DOHH2 (cell line): ENCODE data around the gene PP2D1.
A peak's percentile ranks its signal among the peaks of the same experiment; 100 is the strongest.
"Not testable (repeated sequence)": the region's sequence is repeated elsewhere in the genome, so short reads cannot be mapped to it uniquely, and the experiment has no call there.

Source experiments
- H3F3A ChIP-seq: fragments of 200-600 bp; sonication (generic), shearing (Covaris generic); 2 replicates; pipeline ENCODE4 v1.6.0; 2016; ENCODE audit warnings: antibody characterized with exemption, mild to moderate bottlenecking; ENCODE audit not compliant: control insufficient read depth, insufficient read depth
- H3K27ac ChIP-seq: fragments of 200-600 bp; sonication (generic); 2 replicates; pipeline ENCODE4 v1.5.1; 2014; ENCODE audit warnings: low read depth, mild to moderate bottlenecking, low read length, moderate library complexity
- H3K27me3 ChIP-seq: fragments of 200-600 bp; sonication (generic); 2 replicates; pipeline ENCODE4 v1.6.1; 2014; ENCODE audit warnings: mild to moderate bottlenecking, low read length, mixed read lengths; ENCODE audit not compliant: control insufficient read depth
- H3K36me3 ChIP-seq: fragments of 200-600 bp; sonication (generic); 2 replicates; pipeline ENCODE4 v1.6.1; 2014; ENCODE audit warnings: mild to moderate bottlenecking, low read length, moderate library complexity, mixed read lengths; ENCODE audit not compliant: control insufficient read depth
- H3K4me1 ChIP-seq: fragments of 200-600 bp; sonication (generic); 2 replicates; pipeline ENCODE4 v1.6.1; 2014; ENCODE audit warnings: mild to moderate bottlenecking, low read length, mixed read lengths; ENCODE audit not compliant: control insufficient read depth
- H3K4me2 ChIP-seq: fragments of 200-600 bp; sonication (generic); 2 replicates; pipeline ENCODE4 v1.6.0; 2014; ENCODE audit warnings: mild to moderate bottlenecking, low read length, moderate library complexity
- H3K4me3 ChIP-seq: fragments of 200-600 bp; sonication (generic); 2 replicates; pipeline ENCODE4 v1.5.1; 2014; ENCODE audit warnings: mild to moderate bottlenecking, low read length, mixed read lengths
- H3K79me2 ChIP-seq: fragments of 200-600 bp; sonication (generic); 2 replicates; pipeline ENCODE4 v1.6.1; 2014; ENCODE audit warnings: mild to moderate bottlenecking, low read length, mixed read lengths; ENCODE audit not compliant: control insufficient read depth
- H3K9me2 ChIP-seq: fragments of 200-600 bp; sonication (generic); replicated peaks from 2 replicates; pipeline ENCODE4 v1.6.1; 2014; ENCODE audit warnings: mild to moderate bottlenecking, low read length, mixed read lengths; ENCODE audit not compliant: control insufficient read depth
- H3K9me3 ChIP-seq: fragments of 200-600 bp; sonication (generic); 2 replicates; pipeline ENCODE4 v1.6.1; 2014; ENCODE audit warnings: antibody characterized with exemption, low read length, mixed read lengths; ENCODE audit not compliant: control insufficient read depth, insufficient read depth
- H4K20me1 ChIP-seq: fragments of 200-600 bp; sonication (generic); 2 replicates; pipeline ENCODE4 v1.6.0; 2014; ENCODE audit warnings: low read depth, mild to moderate bottlenecking, antibody characterized with exemption, low read length, moderate library complexity; ENCODE audit not compliant: control insufficient read depth, insufficient read depth
- EZH2phosphoT487 ChIP-seq: fragments of 200-600 bp; sonication (generic); IDR thresholded peaks from 2 replicates; pipeline ENCODE4 v1.6.1; 2017; ENCODE audit warnings: borderline replicate concordance, mild to moderate bottlenecking, antibody characterized with exemption, low read length, moderate library complexity, mixed read lengths
- TF ChIP-seq, protein P1 (sequence below): fragments of 200-600 bp; sonication (generic); IDR thresholded peaks from one replicate; pipeline ENCODE4 v1.5.1; 2014; ENCODE audit warnings: antibody characterized with exemption, mild to moderate bottlenecking, low read depth, low read length; ENCODE audit not compliant: poor library complexity, severe bottlenecking

The PP2D1 gene

DNA sequence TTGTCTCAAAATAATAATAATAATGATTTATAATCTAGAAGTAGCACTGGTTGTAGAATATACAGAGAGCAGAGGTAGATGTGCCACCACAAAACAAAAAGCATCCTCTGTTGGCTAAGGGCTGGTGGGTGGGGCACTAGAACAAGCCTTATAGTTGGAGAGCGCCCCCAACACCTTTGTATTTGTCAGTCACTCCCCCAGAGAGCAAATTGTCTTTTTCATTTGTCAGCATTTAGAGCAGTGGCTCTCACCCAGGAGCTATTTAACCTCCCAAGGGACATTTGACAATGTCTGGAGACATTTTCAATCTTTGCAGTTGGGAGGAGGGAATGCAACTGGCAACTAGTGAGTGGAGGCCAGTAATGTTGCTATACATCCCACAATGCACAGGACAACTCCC lies 34.5 kb upstream of the PP2D1 start:
- peaks cover 6% of the 10 kb centered on the region; the same call in 1 of the 2 replicates for H3K36me3 ChIP-seq
- H3K4me3 ChIP-seq: no peak overlapping the region
- H3K9me3 ChIP-seq: no peaks in the 10 kb centered on the region
- no peaks in the 10 kb centered on the region for H3K9me2 ChIP-seq
- H3K4me1 ChIP-seq: peaks cover 53% of the 10 kb centered on the region
- peaks cover 90% of the 10 kb centered on the region for H3K79me2 ChIP-seq
- peaks cover 3% of the 10 kb centered on the region; the same call in 1 of the 2 replicates for H3F3A ChIP-seq
- peaks cover 7% of the 10 kb centered on the region; the same call in 1 of the 2 replicates for H4K20me1 ChIP-seq
- TF ChIP-seq, protein P1, sequence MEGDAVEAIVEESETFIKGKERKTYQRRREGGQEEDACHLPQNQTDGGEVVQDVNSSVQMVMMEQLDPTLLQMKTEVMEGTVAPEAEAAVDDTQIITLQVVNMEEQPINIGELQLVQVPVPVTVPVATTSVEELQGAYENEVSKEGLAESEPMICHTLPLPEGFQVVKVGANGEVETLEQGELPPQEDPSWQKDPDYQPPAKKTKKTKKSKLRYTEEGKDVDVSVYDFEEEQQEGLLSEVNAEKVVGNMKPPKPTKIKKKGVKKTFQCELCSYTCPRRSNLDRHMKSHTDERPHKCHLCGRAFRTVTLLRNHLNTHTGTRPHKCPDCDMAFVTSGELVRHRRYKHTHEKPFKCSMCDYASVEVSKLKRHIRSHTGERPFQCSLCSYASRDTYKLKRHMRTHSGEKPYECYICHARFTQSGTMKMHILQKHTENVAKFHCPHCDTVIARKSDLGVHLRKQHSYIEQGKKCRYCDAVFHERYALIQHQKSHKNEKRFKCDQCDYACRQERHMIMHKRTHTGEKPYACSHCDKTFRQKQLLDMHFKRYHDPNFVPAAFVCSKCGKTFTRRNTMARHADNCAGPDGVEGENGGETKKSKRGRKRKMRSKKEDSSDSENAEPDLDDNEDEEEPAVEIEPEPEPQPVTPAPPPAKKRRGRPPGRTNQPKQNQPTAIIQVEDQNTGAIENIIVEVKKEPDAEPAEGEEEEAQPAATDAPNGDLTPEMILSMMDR: no peak
- no peak for TF ChIP-seq EZH2phosphoT487
- no peaks in the 10 kb centered on the region for H3K27me3 ChIP-seq
- no peak overlapping the region for H3K27ac ChIP-seq
- no peak overlapping the region for H3K4me2 ChIP-seq

DNA sequence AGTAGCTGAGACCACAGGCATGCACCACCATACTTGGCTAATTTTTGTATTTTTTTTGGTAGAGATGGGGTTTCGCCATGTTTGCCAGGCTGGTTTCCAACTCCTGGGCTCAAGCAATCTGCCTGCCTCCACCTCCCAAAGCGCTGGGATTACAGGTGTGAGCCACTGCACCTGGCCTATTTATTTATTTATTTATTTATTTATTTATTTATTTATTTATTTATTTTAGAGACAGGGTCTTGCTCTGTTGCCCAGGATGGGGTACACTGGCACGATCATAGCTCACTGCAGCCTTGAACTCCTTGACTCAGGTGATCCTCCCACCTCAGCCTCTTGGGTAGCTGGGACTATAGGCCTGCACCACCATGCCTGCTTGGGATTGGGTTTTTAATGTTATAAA lies 33.1 kb upstream of the PP2D1 start:
- peaks cover 57% of the 10 kb centered on the region for H3K4me1 ChIP-seq
- H3K9me3 ChIP-seq, H3K27me3 ChIP-seq, H3K36me3 ChIP-seq, H3K27ac ChIP-seq, H3K4me2 ChIP-seq, H3K4me3 ChIP-seq, H3K9me2 ChIP-seq, H3F3A ChIP-seq, H4K20me1 ChIP-seq: not testable (repeated sequence)
- peaks cover 84% of the 10 kb centered on the region for H3K79me2 ChIP-seq

DNA sequence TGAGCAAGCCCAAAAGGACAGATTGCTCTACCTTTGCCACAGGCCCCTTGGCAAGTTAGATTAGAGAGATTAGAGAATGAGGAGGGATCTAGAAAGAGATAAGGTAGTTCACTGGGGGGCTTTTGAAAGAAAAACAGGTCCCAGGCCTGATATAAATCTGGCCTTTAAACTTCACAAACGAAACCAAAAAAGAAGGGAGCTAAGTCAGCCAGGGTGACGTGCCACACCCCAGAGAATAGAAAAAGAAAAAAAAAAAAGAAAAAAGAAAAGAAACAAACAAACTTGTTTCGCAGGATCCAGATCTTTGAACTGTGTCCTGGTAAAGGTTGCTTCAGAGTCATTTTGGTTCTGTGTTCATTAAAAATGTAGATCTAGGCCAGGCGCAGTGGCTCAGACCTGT lies 31.8 kb upstream of the PP2D1 start:
- H3K4me1 ChIP-seq: peaks cover 50% of the 10 kb centered on the region
- no peaks in the 10 kb centered on the region for H3K27me3 ChIP-seq
- H3F3A ChIP-seq: peaks cover 11% of the 10 kb centered on the region
- TF ChIP-seq, protein P1: no peak
- TF ChIP-seq EZH2phosphoT487: no peak
- H3K9me2 ChIP-seq: no peaks in the 10 kb centered on the region
- H3K4me2 ChIP-seq: peak overlapping the region; percentile 38
- H3K4me3 ChIP-seq: no peak overlapping the region
- no peak overlapping the region for H3K27ac ChIP-seq
- no peaks in the 10 kb centered on the region for H3K9me3 ChIP-seq
- H3K79me2 ChIP-seq: peaks cover 72% of the 10 kb centered on the region
- H4K20me1 ChIP-seq: peaks cover 7% of the 10 kb centered on the region; the same call in 1 of the 2 replicates
- H3K36me3 ChIP-seq: peaks cover 6% of the 10 kb centered on the region; the same call in 1 of the 2 replicates

DNA sequence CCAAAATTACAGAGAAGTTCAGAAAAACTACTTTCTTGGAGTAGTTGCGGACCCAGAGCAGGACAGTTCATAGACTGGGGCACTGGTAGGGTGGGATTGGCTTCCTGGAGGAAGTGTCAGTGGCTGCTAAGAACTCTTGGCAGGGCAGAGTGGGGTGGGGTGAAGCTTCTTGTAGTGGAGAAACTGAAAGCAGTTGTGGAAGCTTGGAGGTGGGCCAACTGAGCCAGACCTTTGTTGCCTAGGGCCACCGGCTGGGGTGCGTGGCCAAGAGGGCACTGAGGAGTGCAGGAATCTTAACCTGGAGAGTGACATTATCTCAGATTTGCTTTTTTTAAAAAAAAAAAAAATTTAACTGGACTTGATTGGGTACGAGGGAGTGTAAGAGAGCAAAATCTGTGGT lies 31.3 kb upstream of the PP2D1 start:
- H3K9me2 ChIP-seq: no peaks in the 10 kb centered on the region
- peaks cover 12% of the 10 kb centered on the region for H3F3A ChIP-seq
- peaks cover 50% of the 10 kb centered on the region for H3K4me1 ChIP-seq
- no peaks in the 10 kb centered on the region for H3K27me3 ChIP-seq
- H4K20me1 ChIP-seq: peaks cover 7% of the 10 kb centered on the region; the same call in 1 of the 2 replicates
- peak overlapping the region; percentile 38 for H3K4me2 ChIP-seq
- H3K36me3 ChIP-seq: peaks cover 6% of the 10 kb centered on the region; the same call in 1 of the 2 replicates
- no peak for TF ChIP-seq EZH2phosphoT487
- TF ChIP-seq, protein P1: no peak
- H3K9me3 ChIP-seq: no peaks in the 10 kb centered on the region
- H3K79me2 ChIP-seq: peaks cover 68% of the 10 kb centered on the region
- no peak overlapping the region for H3K27ac ChIP-seq
- 0 out of 2 replicates have a peak overlapping the region, but pooled peaks have one; percentile 19 for H3K4me3 ChIP-seq
